Right cardiac atrium (tissue), 5 donors: ENCODE data around the gene TEX36. TPM values are rescaled to one million over a fixed set of nuclear protein-coding genes. Genes with fewer than 3 reads are reported as not detected.

Experiments used
- ATAC-seq, 2 donors: fragments of 200-7000 bp; cut with Tn5 transposase; one replicate each; pipeline versions ENCODE4 v1.8.0 to v1.9.1; 2020; ENCODE audit warnings: moderate library complexity in 2 of 2, mild to moderate bottlenecking in 1 of 2
- DNase-seq, 3 donors: peaks; one replicate each; pipeline ENCODE4 v3.0.0-alpha.2; 2020
- H3K27ac ChIP-seq: one replicate; pipeline ENCODE4 v1.5.1; 2013; ENCODE audit warnings: mild to moderate bottlenecking, low read length, control low read depth, moderate library complexity
- H3K27me3 ChIP-seq: one replicate; pipeline ENCODE4 v1.6.1; 2013; ENCODE audit not compliant: control insufficient read depth, insufficient read depth
- H3K4me1 ChIP-seq: one replicate; pipeline ENCODE4 v1.6.1; 2013; ENCODE audit warnings: low read length; ENCODE audit not compliant: control insufficient read depth, insufficient read depth
- H3K4me3 ChIP-seq: one replicate; pipeline ENCODE4 v1.5.1; 2013; ENCODE audit warnings: low read length, control low read depth
- H3K9me3 ChIP-seq: one replicate; pipeline ENCODE4 v1.6.1; 2013; ENCODE audit warnings: low read length; ENCODE audit not compliant: control insufficient read depth
- WGBS: extraction: QIAGEN DNeasy Blood & Tissue Kit; methylation state at CpG from one replicate; pipeline ENCODE4 v1.1.7; 2013; 5-methylcytosine and 5-hydroxymethylcytosine counted together
- intact Hi-C, 4 donors: fragments of 100-400 bp; cut with DNase I; formaldehyde crosslinking; loops; one replicate each; pipeline versions ENCODE4 v1.11.0 to v1.14.0; 2022 to 2023
- polyA plus RNA-seq: library from polyadenylated mRNA; stranded (reverse); fragments of 200-250 nt; gene quantifications from one replicate; pipeline ENCODE4 v1.2.3, GENCODE V29; 2013
- total RNA-seq, 4 donors: library from RNA; stranded (reverse); fragmentation: NEBNext Ultra II Directional; extraction: Animal tissue kit (Norgen Biotek cat#: 25700); gene quantifications; one replicate each; pipeline ENCODE4 v1.2.1, GENCODE V29; 2021
- donor health status: healthy with polysubstance abuse.
- donor health status: DM: no; HTN: yes; CAD: no.
- donor health status: DM: no; HTN: no; CAD: no.
- donor health status: DM: no; HTN: yes; CAD: no; lungs with severe emphysema.
- donor health status: DM: yes; HTN: yes; CAD: no.

Gene TEX36
- total and polyA plus RNA-seq, 5 donors: not detected

GRCh38 chr10:125608474-125608873, 74.5 kb downstream of the TEX36 start:
- no peaks in the 10 kb centered on the region for H3K27me3 ChIP-seq
- intact Hi-C loops: no loop called here
- no peak for DNase-seq

GRCh38 chr10:125607689-125608290, 75.2 kb downstream of the TEX36 start:
- Histone ChIP-seq H3K4me3 (no peak overlapping the region), H3K4me1 (no peaks in the 10 kb centered on the region), H3K27me3 (no peaks in the 10 kb centered on the region), H3K27ac (no peak overlapping the region), H3K9me3 (no peaks in the 10 kb centered on the region)
- 80% methylated on average over 7 of the region's 7 CpGs for WGBS
- DNase-seq: no peak
- no peak for ATAC-seq
- intact Hi-C loops: no loop called here

More at GRCh38 chr10:125608474-125608873, 74.5 kb downstream of the TEX36 start:
- 91% methylated on average over 8 of the region's 8 CpGs for WGBS
- no peak overlapping the region for H3K27ac ChIP-seq
- no peak for ATAC-seq
- H3K4me1 ChIP-seq: no peaks in the 10 kb centered on the region
- no peaks in the 10 kb centered on the region for H3K9me3 ChIP-seq
- H3K4me3 ChIP-seq: no peak overlapping the region

- ATAC-seq (peak in 1 of 2 donors; percentile 86), DNase-seq (no peak)
- H3K27me3 ChIP-seq: no peaks in the 10 kb centered on the region
- no peaks in the 10 kb centered on the region for H3K4me1 ChIP-seq
- 66% methylated on average over 9 of the region's 9 CpGs for WGBS
- no peak overlapping the region for H3K4me3 ChIP-seq
- no peak overlapping the region for H3K27ac ChIP-seq
- intact Hi-C loops: no loop called here
- H3K9me3 ChIP-seq: no peaks in the 10 kb centered on the region
Measured at GRCh38 chr10:125606414-125607010, 76.5 kb downstream of the TEX36 start.

Other genes with a start within 250 kb of the TEX36 start
- 10 to 100 TPM; 12.0 to 14.7 (median 14.2) TPM for gene EDRF1, start 36.5 kb upstream of the TEX36 start, total RNA-seq
- 10.8 TPM for gene EDRF1, start 36.5 kb upstream of the TEX36 start, polyA plus RNA-seq
- 1 to 10 TPM in 2 of 4 donors, under 1 TPM in 2; 0.47 to 1.4 (median 1.0) TPM for gene MMP21, start 92.7 kb upstream of the TEX36 start, total RNA-seq
- 0.20 TPM for gene MMP21, start 92.7 kb upstream of the TEX36 start, polyA plus RNA-seq
- gene UROS, start 140.1 kb upstream of the TEX36 start, total RNA-seq: 10 to 100 TPM; 57.6 to 81.7 (median 68.5) TPM
- 86.1 TPM for gene UROS, start 140.1 kb upstream of the TEX36 start, polyA plus RNA-seq
- gene BCCIP, start 140.4 kb upstream of the TEX36 start, total RNA-seq: 10 to 100 TPM; 44.5 to 52.4 (median 48.0) TPM
- gene BCCIP, start 140.4 kb upstream of the TEX36 start, polyA plus RNA-seq: 61.2 TPM
- 10 to 100 TPM; 35.6 to 42.5 (median 36.2) TPM for gene DHX32, start 198.1 kb upstream of the TEX36 start, total RNA-seq
- 23.3 TPM for gene DHX32, start 198.1 kb upstream of the TEX36 start, polyA plus RNA-seq
- 1 to 10 TPM in 1 of 4 donors, under 1 TPM in 3; 0.37 to 1.0 (median 0.51) TPM for gene FANK1, start 213.4 kb upstream of the TEX36 start, total RNA-seq
- gene FANK1, start 213.4 kb upstream of the TEX36 start, polyA plus RNA-seq: 0.41 TPM